ENCODE measurements around the gene TPK1.
A peak's percentile ranks its signal among the peaks of the same experiment; 100 is the strongest.
"Not testable (repeated sequence)": the region's sequence is repeated elsewhere in the genome, so short reads cannot be mapped to it uniquely, and the experiment has no call there.

The TPK1 gene

GRCh38 chr7:144775749-144776148, 60.1 kb downstream of the TPK1 start:
- DNase-seq = no peak

- DNase-seq = no peak
Observed at GRCh38 chr7:144771927-144772326, 63.9 kb downstream of the TPK1 start.

- no peak for DNase-seq
Observed at GRCh38 chr7:144771174-144771573, 64.7 kb downstream of the TPK1 start.

GRCh38 chr7:144769352-144769751, 66.5 kb downstream of the TPK1 start:
- DNase-seq = no peak

GRCh38 chr7:144768633-144769032, 67.2 kb downstream of the TPK1 start:
- DNase-seq = no peak

GRCh38 chr7:144763291-144763690, 72.6 kb downstream of the TPK1 start:
- DNase-seq = no peak

- DNase-seq = no peak
Observed at GRCh38 chr7:144762853-144763252, 73.0 kb downstream of the TPK1 start.

- no peak for DNase-seq
Observed at GRCh38 chr7:144761493-144761892, 74.4 kb downstream of the TPK1 start.

- no peak for DNase-seq
Observed at GRCh38 chr7:144759653-144760052, 76.2 kb downstream of the TPK1 start.

- DNase-seq = no peak
Observed at GRCh38 chr7:144747936-144748335, 87.9 kb downstream of the TPK1 start.

- DNase-seq = peak in 2 of 4 experiments; percentile 0 to 1
Observed at GRCh38 chr7:144738708-144739314, 97.0 kb downstream of the TPK1 start.

- no peak for DNase-seq
Observed at GRCh38 chr7:144738146-144738545, 97.7 kb downstream of the TPK1 start.

GRCh38 chr7:144736880-144737493, 98.9 kb downstream of the TPK1 start:
- no peak for DNase-seq

- no peak for DNase-seq
Observed at GRCh38 chr7:144735505-144736276, 100.2 kb downstream of the TPK1 start.

- no peak for DNase-seq
Observed at GRCh38 chr7:144731661-144732351, 104.0 kb downstream of the TPK1 start.

GRCh38 chr7:144730224-144730623, 105.6 kb downstream of the TPK1 start:
- DNase-seq = no peak

GRCh38 chr7:144729226-144729625, 106.6 kb downstream of the TPK1 start:
- no peak for DNase-seq

GRCh38 chr7:144728551-144728950, 107.3 kb downstream of the TPK1 start:
- no peak for DNase-seq

- DNase-seq = not testable (repeated sequence)
Observed at GRCh38 chr7:144726840-144727239, 109.0 kb downstream of the TPK1 start.

GRCh38 chr7:144725070-144725469, 110.8 kb downstream of the TPK1 start:
- no peak for DNase-seq

- DNase-seq = no peak
Observed at GRCh38 chr7:144723301-144723700, 112.6 kb downstream of the TPK1 start.

- no peak for DNase-seq
Observed at GRCh38 chr7:144720710-144721109, 115.1 kb downstream of the TPK1 start.

GRCh38 chr7:144720149-144720548, 115.7 kb downstream of the TPK1 start:
- DNase-seq = no peak

- DNase-seq = no peak
Observed at GRCh38 chr7:144717720-144718119, 118.1 kb downstream of the TPK1 start.

Measured in activated CD4-positive, CD25-positive, alpha-beta regulatory T cell (primary cell).